Posterior cingulate gyrus (tissue), 11 donors: ENCODE results near the gene WWTR1.

Experiments used
- DNase-seq, 10 donors: peaks; one replicate each; pipeline versions ENCODE4 v3.0.0 to v3.0.0-alpha.2; 2020 to 2021; ENCODE audit warnings: mixed read lengths in 3 of 10
- intact Hi-C: fragments of 100-400 bp; cut with DNase I; formaldehyde crosslinking; loops from one replicate; pipeline ENCODE4 v1.15.1; 2023

WWTR1 gene

DNA sequence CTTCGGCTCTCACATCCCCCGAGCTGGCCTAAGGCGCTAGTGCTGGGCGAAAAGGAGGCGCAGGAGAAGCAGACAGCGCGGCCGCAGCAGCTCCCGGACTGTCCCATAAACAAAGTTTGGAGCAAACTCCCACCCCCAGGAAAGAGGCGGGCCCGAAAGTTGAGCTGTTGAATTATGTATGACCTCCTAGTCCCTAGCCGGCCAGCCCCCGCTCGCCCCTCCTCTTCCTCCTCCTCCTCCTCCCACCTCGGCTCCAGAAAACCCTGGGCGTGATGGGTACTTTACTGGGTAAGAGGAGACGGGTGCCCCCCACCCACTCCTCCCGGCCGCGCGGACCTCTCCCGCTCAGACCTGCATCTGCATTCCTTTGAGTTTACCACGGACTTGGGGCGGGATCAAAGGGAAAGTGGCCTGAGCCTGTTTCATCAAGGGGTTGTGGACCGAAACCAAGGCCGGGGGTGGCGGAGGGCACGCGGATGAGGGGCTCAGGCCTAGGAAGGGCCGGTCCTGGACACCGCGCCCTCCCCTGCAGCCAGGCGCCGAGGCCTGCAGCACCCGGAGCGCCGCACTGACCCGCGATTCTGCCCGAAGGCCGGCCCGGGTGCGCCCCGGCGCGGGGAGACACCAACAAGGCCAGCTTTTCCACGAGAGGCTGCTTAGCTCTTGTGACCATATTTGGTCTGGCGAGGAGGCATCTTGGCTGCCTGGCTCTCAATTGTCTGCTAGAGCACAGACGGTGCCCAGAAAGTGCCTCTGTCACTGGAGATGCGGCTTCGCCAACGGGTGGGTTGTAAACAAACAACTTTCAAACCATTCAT is at the start of gene WWTR1:
TSS of gene WWTR1 (minus strand) at position 100 of the 818 bp plus-strand sequence. CDS start 719 bp downstream, outside the sequence.
- peak; percentile 53 to 96 (median 68) for DNase-seq
- intact Hi-C loops = loop anchor here (5.0 kb wide), 1 partner anchor 126 kb away; no protein-coding TSS in a partner anchor

DNA sequence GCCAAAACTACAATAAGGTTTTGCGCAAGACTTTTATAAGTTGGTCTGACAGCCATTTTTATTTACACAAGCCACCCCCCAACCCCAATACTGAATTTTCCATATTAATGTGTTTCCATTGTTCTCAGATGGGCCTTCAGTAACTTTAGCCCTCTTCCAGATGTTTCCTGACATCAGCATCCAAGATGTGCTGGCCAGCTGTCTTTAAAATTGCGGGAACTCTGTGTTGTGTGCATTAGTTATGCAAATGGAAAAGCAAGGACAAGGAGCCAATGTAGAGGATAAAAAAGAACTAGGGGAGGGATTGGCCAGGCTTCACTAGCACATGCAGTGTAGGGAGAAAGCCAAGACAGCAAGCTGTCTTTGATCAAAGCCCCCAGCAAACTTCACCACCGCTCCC is 49.1 kb upstream of the WWTR1 start:
- intact Hi-C loops = no loop called here
- DNase-seq = no peak

DNA sequence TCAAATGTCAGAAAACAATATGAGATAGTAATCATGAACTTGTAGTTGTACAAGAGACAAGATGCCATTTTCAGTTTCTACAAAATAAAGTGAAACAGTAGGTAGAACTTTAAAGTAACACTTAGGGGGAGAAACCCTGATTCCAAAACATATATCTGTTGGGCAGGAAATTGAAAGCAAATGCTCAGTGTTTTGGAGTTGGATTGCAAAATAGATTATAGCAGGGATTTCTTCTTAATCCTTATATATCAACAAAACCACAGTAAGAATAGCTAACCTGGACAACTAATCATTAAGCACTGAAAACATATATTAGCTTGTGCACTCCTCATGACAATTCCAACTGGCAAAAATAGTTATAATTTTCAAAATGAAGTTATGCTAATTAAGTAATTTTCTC is 47.6 kb upstream of the WWTR1 start:
- no peak for DNase-seq
- intact Hi-C loops = no loop called here

DNA sequence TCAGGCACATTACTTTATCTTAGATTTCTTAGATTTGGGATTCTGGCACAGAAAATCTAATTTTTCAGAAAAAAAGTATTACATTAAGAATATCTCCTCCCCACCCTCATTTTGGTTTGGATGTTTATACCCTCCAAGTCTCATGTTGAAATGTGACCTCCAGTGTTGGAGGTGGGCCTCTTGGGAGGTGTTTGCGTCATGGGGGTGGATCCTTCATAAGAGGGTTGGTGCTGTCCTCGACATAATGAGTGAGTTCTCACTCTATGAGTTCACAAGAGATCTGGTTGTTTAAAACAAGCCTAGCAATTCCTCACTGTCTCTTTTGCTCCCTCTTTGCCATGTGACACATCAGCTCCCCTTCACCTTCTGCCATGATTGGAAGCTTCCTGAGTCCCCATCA is 45.6 kb upstream of the WWTR1 start:
- intact Hi-C loops = no loop called here
- DNase-seq = no peak

DNA sequence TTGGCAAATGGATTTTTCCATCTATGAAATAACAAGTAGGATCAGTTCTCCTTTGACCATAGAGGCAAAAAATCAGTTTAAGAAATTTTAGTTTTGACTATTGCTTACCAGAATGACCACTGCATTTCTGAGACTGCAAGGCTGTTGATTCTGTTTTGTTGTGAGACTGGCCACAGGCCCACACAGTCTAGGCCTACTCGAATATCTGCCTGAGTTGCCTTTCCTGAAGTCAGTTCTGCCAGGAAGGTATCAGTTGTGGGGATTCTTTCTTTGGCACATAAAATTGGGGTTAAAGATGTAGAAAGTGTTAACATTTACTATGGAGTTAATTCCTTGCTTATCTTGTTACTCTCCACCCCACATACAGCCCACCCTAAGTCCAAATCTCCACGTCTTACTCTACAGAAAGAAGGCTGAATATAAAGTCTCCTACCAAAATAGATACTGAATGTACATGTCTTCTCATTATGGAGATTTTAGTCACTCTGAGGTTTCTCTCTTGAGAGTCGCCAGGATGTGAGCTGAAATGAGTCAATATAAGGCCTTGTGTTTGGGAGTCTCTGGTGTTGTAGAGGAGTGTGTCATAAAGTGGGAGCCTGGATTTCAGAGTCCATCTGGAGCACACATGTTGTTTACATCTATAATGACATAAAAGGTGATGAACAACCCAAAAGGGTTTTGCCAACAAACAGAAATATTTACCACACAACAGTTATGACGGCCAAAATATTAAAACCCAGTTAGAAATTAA is 45.0 kb upstream of the WWTR1 start:
- intact Hi-C loops = no loop called here
- no peak for DNase-seq

DNA sequence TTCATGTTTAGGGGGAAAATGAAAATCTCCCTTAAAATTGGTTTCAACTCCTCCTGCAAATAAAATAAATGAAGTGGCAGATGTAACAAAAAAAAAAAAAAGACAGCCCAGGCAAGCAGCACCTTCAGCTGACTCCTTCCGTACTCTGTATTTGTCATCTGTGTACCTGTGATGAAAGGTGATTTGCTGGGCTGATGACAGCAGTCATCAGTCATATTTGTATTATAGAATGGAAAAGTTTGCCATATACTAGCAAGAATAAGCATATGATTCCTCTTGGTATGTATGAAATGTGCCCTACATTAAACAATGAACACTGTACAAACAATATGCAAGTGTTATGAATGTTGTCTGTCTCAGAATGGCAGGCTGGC is 44.1 kb upstream of the WWTR1 start:
- intact Hi-C loops = no loop called here
- no peak for DNase-seq

DNA sequence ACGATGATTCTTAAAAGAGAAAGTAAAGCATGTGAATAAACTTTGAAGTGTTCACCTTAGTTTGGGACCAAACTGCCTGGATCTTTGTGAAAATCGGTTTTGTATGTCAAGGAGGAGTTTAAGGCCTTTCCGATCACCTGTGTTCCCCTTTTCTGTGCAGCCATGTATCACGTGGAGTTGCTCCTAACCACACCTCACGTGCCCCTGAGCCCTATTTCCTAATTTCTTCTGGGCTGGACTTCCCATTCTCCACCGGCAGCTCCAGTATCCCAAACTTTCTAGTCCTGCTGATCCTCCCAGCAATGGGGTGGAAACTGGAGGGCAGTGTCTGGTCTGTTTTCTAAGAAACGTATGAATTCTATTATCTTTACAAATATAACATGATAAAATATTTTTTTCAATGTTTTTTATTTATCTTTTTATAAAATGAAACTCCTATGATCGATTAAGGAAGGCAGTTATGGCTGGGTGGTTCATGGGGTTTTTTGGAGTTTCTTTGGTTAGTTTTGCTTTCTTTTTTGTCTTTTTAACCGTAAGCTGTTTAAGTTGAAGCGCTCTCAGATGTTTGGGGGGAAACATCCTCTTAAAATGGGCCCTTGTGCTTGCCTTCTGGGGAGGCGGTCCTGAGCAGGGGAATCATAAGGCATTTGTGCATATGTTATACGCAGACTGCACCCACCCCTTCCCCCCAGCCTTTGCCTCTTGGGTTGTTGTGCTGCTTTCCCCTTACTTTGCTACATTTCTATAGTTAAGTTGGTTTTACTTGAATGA is 43.6 kb upstream of the WWTR1 start:
- DNase-seq = no peak
- intact Hi-C loops = no loop called here

DNA sequence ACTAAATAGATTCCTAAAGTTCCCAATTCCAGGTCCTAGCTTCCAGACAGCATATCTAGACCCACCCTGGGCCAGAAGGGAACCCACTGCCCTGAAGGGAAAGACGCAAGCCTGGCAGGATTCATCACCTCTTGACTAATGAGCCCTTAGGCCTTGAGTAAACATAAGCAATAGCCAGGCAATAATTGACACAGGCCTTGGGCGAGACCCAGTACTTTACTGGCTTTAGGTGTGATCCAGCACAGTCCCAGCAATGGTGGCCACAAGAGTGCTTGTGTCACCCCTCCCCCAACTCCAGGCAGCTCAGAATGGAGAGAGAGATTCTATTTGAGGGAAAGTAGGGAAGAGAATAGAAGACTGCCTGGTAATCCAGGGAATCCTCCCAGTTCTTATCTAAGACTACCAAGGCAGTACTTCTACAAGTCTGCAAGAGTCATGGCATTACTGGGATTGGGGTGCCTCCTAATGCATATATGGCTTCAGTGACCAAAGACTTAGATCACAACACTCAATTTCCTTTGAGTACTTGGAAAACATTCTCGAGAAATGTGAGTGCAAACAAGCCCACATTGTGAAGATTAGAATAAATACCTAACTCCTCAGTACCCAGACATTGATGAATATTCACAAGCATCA is 30.4 kb upstream of the WWTR1 start:
- intact Hi-C loops = no loop called here
- DNase-seq = no peak

DNA sequence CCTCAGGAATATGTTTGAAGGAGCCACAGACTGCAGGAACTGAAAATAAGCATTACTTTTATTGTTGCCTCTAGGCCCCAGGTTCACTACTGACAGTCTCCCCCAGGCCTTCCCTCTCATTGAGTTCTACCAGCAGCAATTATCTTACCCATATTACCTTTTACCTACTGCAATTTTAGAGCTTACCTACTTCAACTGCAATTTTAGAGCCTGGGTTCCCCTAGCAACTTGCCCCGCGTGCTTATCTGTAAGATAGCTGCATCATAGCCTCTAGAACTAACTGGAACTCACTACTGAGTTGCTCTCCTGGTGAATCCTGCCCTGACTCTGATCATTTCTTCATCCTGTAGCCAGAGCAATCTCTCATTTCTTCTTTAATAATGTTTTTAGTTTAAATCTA is 29.2 kb upstream of the WWTR1 start:
- no peak for DNase-seq
- intact Hi-C loops = no loop called here

DNA sequence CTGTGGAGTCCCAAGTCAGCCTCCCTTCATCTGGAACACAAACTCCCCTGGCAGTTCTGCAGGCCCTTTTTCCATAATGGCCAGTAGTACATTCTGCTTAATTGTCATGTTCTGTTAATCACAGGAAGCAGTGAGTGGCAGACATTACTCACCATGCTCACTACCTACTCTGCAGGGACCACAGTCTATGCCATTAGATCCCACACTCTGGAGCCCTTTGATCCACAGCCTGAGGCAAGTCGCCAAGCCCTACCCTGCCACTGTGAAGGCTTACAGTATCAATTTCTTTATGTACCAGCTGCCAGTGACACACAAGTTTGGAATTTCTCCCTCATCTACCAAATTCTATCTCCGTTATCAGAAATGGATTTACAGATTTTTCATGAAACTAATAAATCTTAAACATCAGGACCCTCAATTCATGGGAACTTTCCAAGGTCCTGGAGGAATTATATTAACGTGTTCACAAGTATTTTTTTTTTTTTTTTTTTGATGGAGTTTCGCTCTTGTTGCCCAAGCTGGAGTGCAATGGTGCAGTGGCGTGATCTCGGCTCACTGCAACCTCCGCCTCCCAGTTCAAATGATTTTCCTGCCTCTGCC is 20.6 kb upstream of the WWTR1 start:
- DNase-seq = no peak
- intact Hi-C loops = no loop called here

DNA sequence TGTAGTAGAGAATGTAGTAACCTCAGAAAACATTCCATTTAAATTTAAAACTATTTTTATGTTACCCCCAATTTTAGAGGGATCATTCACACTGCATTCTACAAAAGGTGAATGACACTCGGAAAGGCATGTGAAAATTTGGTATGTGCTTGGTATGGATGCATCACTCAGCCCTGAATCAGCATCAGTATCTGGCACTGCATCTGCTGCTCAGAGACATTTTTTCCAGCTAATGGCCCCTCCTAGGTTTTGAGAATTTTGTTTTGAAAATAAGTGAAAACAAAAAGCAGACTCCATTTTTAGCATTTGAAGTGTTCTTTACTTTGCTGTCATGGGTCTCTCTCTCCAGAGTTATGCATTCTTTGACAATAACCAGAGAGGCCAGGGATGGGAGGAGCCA is 15.6 kb upstream of the WWTR1 start:
- DNase-seq = no peak
- intact Hi-C loops = no loop called here

DNA sequence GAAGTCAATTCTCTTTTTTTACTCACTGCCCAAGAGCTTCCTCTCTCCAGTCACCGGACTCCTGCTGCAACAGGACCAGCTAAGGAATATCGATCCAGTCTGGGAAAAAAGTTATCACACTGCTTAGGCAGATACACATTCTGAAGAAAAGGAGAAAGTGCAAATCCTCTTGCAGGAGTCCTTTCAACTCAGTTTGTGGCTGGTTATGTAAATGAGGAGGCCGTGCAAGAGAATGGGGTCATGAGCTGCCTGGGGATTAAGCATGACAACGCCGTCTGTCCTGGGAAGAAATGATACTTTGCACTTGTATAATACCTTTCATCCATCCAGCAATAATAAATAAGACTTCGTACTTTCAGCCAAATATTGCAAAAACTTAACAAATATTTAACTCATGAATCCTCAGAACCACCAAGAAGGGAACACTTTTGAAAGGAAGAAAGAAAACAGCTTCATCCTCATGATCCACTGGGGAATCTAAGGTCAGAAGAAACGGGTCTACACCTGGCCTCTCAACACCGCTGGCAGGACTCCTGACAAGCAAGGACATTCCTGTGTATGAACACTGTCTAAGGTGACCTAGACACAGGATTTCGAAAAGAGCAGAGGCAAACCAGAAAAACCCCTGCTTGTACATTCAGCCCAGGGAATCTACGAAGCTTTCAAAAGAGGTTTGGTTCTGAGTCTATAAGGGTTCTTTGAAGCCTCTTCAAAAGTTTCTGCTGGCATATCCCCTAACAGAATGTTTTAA is 13.1 kb upstream of the WWTR1 start:
- intact Hi-C loops = no loop called here
- DNase-seq = no peak

DNA sequence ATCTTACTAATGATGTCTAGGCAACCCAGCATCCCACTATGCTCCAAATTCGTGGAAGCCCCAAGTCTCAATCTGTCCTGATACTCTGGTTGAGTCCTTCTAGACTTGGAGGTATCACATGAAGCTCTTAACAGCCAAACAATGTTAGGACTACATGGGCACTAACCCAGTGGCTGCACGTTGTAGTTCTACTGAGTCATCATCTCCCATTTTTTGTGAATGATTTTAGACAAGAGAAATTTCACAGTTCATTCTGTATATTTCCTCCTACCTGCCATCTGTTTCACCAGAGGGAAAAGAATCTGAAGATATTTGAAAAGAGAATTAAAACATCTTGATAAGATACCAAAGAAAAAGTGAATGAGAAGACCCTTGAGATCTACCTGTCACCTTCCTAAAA is 9.8 kb upstream of the WWTR1 start:
- intact Hi-C loops = no loop called here
- DNase-seq = no peak

DNA sequence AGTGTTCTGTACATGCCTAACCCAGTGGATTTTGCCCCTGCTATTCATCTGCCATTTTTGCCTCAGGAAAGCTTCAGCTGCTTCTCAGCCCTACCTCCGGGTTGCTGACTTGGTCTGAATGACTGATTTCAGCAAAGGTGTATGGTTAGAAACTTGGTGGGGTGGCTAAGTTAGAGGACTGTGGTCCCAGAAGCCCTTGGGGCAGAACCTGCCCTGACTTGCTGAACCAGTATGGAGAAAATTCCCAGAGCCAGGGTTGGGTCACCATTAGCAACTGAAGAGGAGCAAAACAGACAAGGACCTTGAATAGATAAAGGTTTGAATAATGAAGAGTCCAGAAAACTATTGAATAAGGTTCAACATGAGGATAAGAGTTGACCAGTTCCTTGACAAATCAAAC is 6.1 kb upstream of the WWTR1 start:
- intact Hi-C loops = no loop called here
- no peak for DNase-seq

DNA sequence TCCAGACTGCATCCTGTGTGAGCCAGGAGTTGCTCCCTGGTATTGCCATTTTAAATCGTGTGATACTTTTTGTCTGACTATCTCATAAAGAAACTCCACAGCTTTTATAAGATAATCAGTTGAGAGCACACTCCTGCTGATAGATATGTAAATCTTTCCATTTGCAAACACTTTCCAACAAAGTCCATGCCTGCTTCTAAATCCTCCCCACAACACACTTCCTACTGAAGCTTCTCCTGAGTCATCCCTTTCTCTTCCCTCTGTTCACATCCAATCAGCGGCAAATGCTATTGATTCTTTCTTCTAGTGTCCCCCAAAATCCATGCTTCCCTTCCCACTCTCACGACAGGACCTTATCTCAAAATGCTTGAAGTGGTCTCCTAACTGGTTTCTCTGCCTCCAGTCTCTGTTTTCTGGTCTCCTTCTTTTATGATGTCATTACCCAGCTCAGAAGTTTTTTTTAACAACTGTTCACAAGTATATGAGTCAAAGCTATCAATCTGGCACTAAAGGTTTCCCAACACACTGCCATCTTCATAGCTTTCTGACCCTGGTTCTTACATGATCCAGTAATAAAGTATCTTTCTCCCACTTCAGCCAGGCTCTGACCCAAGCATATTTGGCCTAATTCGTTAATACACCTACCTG is 4.5 kb upstream of the WWTR1 start:
- intact Hi-C loops = no loop called here
- no peak for DNase-seq

DNA sequence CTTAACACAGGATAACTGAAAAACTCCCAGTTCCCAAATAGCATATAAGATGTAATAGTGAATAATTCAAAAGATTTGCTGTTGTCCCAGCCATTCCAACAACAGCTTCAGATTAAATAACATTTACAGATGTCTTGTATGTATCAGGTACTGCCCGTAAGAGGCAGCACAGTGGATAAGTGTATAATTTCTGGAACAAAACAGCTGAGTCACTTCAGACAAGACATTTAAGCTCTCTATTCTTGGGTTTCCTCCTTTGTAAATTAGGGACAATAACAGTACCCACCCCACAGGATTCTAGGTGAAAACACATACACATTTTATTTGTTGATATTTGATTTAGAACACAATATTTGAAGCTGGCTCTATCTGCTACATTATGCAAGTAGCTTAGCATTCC is 2.6 kb upstream of the WWTR1 start:
- no peak for DNase-seq
- intact Hi-C loops = no loop called here

DNA sequence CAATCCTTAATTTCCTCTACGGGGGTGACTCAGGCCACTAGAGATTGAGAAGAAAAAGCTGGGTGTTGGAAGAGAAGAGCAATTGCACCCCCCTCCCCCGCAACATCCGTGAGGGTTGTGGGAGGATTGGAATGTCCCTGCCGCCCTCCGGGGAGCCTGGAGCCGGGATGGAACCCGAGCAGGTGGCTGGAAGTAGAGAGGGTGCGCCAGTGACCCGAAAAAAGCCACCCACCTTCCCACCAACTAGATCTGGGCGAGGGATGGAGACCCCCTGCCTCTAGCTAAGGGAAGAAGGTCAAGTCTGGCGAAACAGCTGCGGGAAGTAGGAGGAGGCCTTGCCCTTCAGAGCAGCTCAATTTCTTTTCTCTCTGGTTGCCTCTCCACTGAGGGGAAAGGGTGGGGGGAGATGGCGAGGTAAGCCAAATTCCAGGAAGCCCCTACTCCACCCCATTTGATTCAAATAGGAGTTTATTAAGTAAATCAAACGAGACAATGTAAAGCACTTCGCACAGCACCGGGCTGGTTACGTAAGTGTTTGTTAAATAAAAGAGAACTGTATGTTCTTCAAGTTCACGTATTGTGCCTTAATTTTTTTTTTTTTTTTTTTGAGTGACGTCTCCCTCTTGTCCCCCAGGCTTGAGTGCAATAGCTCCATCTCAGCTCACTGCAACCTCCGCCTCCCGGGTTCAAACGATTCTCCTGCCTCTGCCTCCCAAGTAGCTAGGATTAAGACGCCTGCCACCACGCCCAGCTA is 1.1 kb upstream of the WWTR1 start:
- no peak for DNase-seq
- intact Hi-C loops = loop anchor here (5.0 kb wide), 1 partner anchor 127 kb away; no protein-coding TSS in a partner anchor

DNA sequence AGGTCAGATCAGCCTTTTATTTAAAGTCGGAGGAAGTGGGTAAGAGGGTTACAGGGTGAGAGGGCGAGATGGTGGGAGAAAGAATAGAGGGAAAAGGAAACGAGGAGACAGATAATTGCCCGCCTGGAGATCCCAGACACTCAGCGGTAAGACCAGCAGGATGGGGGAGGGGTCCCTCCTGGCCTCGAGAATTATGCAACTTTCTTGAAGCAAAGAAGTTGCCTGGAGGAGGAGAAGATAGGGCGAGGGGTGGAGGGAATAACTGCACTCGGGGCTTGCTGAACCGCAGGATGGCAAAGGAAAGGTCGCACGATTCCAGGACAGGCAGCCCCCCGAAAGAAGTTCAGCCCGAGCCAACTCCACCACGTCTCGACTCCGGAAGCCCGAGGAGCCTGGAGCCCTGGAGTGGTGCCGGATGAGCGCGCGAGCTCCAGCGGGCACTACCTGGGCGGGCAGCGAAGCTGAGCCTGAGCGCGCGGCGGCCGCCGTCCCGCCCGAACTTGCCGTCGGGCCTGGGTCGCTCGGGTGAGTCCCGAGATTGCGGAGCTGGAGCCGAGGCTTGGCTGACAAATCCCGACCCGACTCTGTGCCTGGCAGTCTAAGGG is 402 bp downstream of the WWTR1 start:
- intact Hi-C loops = loop anchor here (5.0 kb wide), 1 partner anchor 125 kb away; no protein-coding TSS in a partner anchor
- no peak for DNase-seq
